ENCODE results near the gene MYO9A.

MYO9A gene

DNA sequence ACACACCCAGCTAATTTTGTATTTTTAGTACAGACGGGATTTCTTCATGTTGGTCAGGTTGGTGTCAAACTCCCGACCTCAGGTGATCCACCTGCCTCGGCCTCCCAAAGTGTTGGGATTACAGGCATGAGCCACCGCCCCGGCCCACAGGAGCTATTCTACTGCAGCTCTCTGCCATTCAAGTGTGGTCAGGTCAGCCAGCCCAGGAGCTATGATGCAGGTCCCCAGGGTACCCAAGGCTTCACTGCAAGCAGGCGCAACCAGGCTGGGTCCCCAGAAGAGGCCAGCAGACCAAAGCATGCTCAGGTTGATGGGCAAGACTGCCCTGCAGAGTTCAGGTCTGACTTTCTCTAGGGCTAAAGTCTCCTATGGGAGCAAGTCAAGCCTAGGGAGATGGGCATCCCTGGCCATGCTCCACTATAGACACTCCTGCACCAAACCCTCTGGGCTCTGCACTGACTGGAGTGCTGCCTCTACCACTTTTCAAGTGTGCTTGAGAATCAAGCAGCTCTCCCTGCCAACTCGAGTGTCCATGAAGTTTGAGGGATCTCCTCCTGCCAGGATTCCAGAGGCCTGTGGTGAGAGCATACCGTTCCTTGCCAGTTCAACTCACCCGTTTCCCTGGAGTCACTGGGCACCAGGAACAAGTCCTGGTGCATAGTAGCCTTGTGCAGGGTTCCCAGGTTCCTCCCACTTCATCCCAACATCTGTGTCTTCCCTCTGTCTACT, 30.9 kb downstream of the MYO9A start:
- Histone ChIP-seq H3K79me1 (ENCODE audit: low read length) (no peaks in the 10 kb centered on the region), H2AK5ac (ENCODE audit: low read length) (no peak overlapping the region), H2BK5ac (ENCODE audit: low read depth, low read length, poor library complexity) (no peak overlapping the region), H3K27ac (ENCODE audit: low read depth, low read length) (no peak overlapping the region), H3K79me2 (ENCODE audit: control insufficient read depth, insufficient read depth, low read length, poor library complexity) (no peaks in the 10 kb centered on the region), H4K12ac (ENCODE audit: low read depth, low read length) (no peak overlapping the region), H3K27me3 (ENCODE audit: insufficient read depth, low read length) (no peaks in the 10 kb centered on the region), H3K23ac (ENCODE audit: low read length) (no peak overlapping the region), H2AFZ (ENCODE audit: insufficient read depth, low read length, poor library complexity) (no peak overlapping the region), H3K18ac (ENCODE audit: low read length) (no peak overlapping the region), H2BK12ac (ENCODE audit: low read length) (no peak overlapping the region), H3K4me1 (ENCODE audit: control insufficient read depth in 1 of 2, insufficient read depth in 2 of 2, low read length in 2 of 2) (no peaks in the 10 kb centered on the region), H2BK120ac (ENCODE audit: insufficient read depth, low read length, poor library complexity) (no peak overlapping the region), H4K91ac (ENCODE audit: low read depth, low read length) (no peak overlapping the region), H4K8ac (ENCODE audit: low read depth, low read length) (no peak overlapping the region), H3K36me3 (ENCODE audit: control insufficient read depth in 1 of 2, insufficient read depth in 2 of 2, low read length in 2 of 2) (no peaks in the 10 kb centered on the region), H3K9ac (ENCODE audit: low read length) (no peak overlapping the region), H3K4me2 (ENCODE audit: low read length) (no peak overlapping the region), H3K9me3 (ENCODE audit: insufficient read depth, low read depth, low read length) (peaks cover 4% of the 10 kb centered on the region), H3K4ac (ENCODE audit: low read depth, low read length) (no peak overlapping the region), H3K14ac (ENCODE audit: low read length) (no peak overlapping the region), H3K4me3 (ENCODE audit: low read depth, low read length) (no peak overlapping the region)
- WGBS (ENCODE audit: extremely low coverage, insufficient coverage, insufficient read length) = no CpG with 5 or more reads among the region's 9 CpGs
- DNase-seq = no peak

DNA sequence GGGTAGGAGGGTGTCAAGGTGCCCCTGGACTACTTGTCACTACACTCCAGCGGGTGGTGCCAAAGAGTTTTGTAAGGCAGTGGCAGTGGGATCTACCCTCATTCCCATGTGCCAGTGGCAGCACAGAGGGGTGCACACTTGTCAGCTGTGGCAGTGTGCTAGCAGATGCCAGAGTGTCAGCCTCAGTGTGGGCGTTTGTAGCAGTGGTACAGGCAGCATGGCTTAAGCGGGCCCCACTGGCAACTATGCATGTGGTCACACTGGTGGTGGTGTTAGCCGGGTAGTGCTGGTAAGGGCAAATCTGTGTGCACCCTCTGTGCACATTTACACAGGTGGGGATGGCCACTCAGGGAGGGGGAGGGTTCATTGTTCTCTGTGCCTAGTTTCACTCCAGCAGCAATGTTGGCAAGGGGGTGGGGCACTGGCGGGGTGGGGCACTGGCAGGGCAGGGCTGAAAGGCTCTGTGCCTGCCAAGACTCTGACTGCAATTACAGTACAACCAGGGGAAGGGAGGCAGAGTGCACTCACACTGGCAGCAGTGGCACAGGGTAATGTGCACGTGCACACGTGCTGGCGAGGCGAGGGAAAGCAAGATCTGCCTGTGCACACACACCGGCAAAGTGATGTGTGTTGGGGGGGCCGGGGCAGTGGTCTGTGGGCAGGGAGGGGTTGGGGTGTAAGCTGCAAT, 31.8 kb downstream of the MYO9A start:
- no CpG with 5 or more reads among the region's 11 CpGs for WGBS (ENCODE audit: extremely low coverage, insufficient coverage, insufficient read length)
- Histone ChIP-seq H2BK12ac (ENCODE audit: low read length) (no peak overlapping the region), H4K8ac (ENCODE audit: low read depth, low read length) (no peak overlapping the region), H4K12ac (ENCODE audit: low read depth, low read length) (no peak overlapping the region), H3K4me2 (ENCODE audit: low read length) (no peak overlapping the region), H2AK5ac (ENCODE audit: low read length) (no peak overlapping the region), H3K14ac (ENCODE audit: low read length) (no peak overlapping the region), H3K18ac (ENCODE audit: low read length) (no peak overlapping the region), H3K36me3 (ENCODE audit: control insufficient read depth in 1 of 2, insufficient read depth in 2 of 2, low read length in 2 of 2) (no peaks in the 10 kb centered on the region), H3K27ac (ENCODE audit: low read depth, low read length) (no peak overlapping the region), H3K79me1 (ENCODE audit: low read length) (no peaks in the 10 kb centered on the region), H3K23ac (ENCODE audit: low read length) (no peak overlapping the region), H3K4me1 (ENCODE audit: control insufficient read depth in 1 of 2, insufficient read depth in 2 of 2, low read length in 2 of 2) (no peaks in the 10 kb centered on the region), H3K9me3 (ENCODE audit: insufficient read depth, low read depth, low read length) (peaks cover 4% of the 10 kb centered on the region), H3K4me3 (ENCODE audit: low read depth, low read length) (no peak overlapping the region), H3K4ac (ENCODE audit: low read depth, low read length) (no peak overlapping the region), H2BK120ac (ENCODE audit: insufficient read depth, low read length, poor library complexity) (no peak overlapping the region), H4K91ac (ENCODE audit: low read depth, low read length) (no peak overlapping the region), H2BK5ac (ENCODE audit: low read depth, low read length, poor library complexity) (no peak overlapping the region), H2AFZ (ENCODE audit: insufficient read depth, low read length, poor library complexity) (no peak overlapping the region), H3K79me2 (ENCODE audit: control insufficient read depth, insufficient read depth, low read length, poor library complexity) (no peaks in the 10 kb centered on the region), H3K9ac (ENCODE audit: low read length) (no peak overlapping the region), H3K27me3 (ENCODE audit: insufficient read depth, low read length) (no peaks in the 10 kb centered on the region)
- DNase-seq = no peak

DNA sequence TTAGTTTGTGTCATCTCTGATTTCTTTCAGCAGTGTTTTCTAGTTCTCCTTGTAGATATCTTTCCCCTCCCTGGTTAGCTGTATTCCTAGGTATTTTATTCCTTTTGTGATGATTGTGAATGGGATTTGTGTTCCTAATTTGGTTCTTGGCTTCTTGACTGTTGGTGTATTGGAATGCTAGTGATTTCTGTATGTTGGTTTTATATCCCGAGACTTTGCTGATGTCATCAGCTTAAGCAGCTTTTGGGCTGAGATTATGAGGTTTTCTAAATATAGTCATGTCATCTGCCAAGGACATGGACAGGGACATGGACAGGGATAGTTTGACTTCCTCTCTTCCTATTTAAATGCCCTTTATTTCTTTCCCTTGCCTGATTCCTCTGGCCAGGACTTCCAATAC, 35.8 kb downstream of the MYO9A start:
- Histone ChIP-seq H3K27ac (ENCODE audit: low read depth, low read length) (no peak overlapping the region), H3K9ac (ENCODE audit: low read length) (no peak overlapping the region), H3K27me3 (ENCODE audit: insufficient read depth, low read length) (no peaks in the 10 kb centered on the region), H3K79me1 (ENCODE audit: low read length) (no peaks in the 10 kb centered on the region), H2BK5ac (ENCODE audit: low read depth, low read length, poor library complexity) (no peak overlapping the region), H4K12ac (ENCODE audit: low read depth, low read length) (no peak overlapping the region), H3K4me3 (ENCODE audit: low read depth, low read length) (no peak overlapping the region), H3K14ac (ENCODE audit: low read length) (no peak overlapping the region), H4K8ac (ENCODE audit: low read depth, low read length) (no peak overlapping the region), H2BK12ac (ENCODE audit: low read length) (no peak overlapping the region), H3K4me2 (ENCODE audit: low read length) (no peak overlapping the region), H3K4me1 (ENCODE audit: control insufficient read depth in 1 of 2, insufficient read depth in 2 of 2, low read length in 2 of 2) (no peaks in the 10 kb centered on the region), H2BK120ac (ENCODE audit: insufficient read depth, low read length, poor library complexity) (no peak overlapping the region), H2AFZ (ENCODE audit: insufficient read depth, low read length, poor library complexity) (no peak overlapping the region), H3K18ac (ENCODE audit: low read length) (no peak overlapping the region), H4K91ac (ENCODE audit: low read depth, low read length) (no peak overlapping the region), H3K9me3 (ENCODE audit: insufficient read depth, low read depth, low read length) (peaks cover 2% of the 10 kb centered on the region), H3K79me2 (ENCODE audit: control insufficient read depth, insufficient read depth, low read length, poor library complexity) (no peaks in the 10 kb centered on the region), H3K36me3 (ENCODE audit: control insufficient read depth in 1 of 2, insufficient read depth in 2 of 2, low read length in 2 of 2) (no peaks in the 10 kb centered on the region), H3K4ac (ENCODE audit: low read depth, low read length) (no peak overlapping the region), H2AK5ac (ENCODE audit: low read length) (no peak overlapping the region), H3K23ac (ENCODE audit: low read length) (no peak overlapping the region)
- no peak for DNase-seq
- WGBS (ENCODE audit: extremely low coverage, insufficient coverage, insufficient read length) = no CpG with 5 or more reads among the region's 1 CpG

DNA sequence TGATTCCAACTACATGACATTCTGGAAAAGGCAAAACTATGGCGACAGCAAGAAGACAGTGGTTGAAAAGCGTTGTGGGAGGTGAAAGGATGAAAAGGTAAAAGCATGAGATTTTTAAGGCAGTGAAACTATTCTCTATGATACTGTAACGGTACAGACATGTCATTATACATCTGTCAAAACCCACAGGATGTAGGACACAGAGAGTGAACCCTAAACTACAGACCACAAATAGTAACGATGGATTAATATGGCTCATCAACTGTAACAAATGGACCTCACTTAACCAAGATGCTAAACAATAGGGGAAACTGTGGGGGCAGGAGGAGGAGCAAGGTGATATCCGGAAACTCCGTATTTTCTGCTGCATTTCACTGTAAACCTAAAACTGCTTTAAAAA, 39.1 kb downstream of the MYO9A start:
- Histone ChIP-seq H3K18ac (ENCODE audit: low read length) (no peak overlapping the region), H3K4me1 (ENCODE audit: control insufficient read depth in 1 of 2, insufficient read depth in 2 of 2, low read length in 2 of 2) (no peaks in the 10 kb centered on the region), H3K9ac (ENCODE audit: low read length) (no peak overlapping the region), H3K4ac (ENCODE audit: low read depth, low read length) (no peak overlapping the region), H3K23ac (ENCODE audit: low read length) (no peak overlapping the region), H3K4me3 (ENCODE audit: low read depth, low read length) (no peak overlapping the region), H3K36me3 (ENCODE audit: control insufficient read depth in 1 of 2, insufficient read depth in 2 of 2, low read length in 2 of 2) (no peaks in the 10 kb centered on the region), H2BK5ac (ENCODE audit: low read depth, low read length, poor library complexity) (no peak overlapping the region), H4K91ac (ENCODE audit: low read depth, low read length) (no peak overlapping the region), H2AFZ (ENCODE audit: insufficient read depth, low read length, poor library complexity) (no peak overlapping the region), H3K14ac (ENCODE audit: low read length) (no peak overlapping the region), H3K27ac (ENCODE audit: low read depth, low read length) (no peak overlapping the region), H2AK5ac (ENCODE audit: low read length) (no peak overlapping the region), H3K79me1 (ENCODE audit: low read length) (no peaks in the 10 kb centered on the region), H4K8ac (ENCODE audit: low read depth, low read length) (no peak overlapping the region), H3K4me2 (ENCODE audit: low read length) (no peak overlapping the region), H4K12ac (ENCODE audit: low read depth, low read length) (no peak overlapping the region), H2BK12ac (ENCODE audit: low read length) (no peak overlapping the region), H3K27me3 (ENCODE audit: insufficient read depth, low read length) (no peaks in the 10 kb centered on the region), H2BK120ac (ENCODE audit: insufficient read depth, low read length, poor library complexity) (no peak overlapping the region), H3K9me3 (ENCODE audit: insufficient read depth, low read depth, low read length) (no peaks in the 10 kb centered on the region), H3K79me2 (ENCODE audit: control insufficient read depth, insufficient read depth, low read length, poor library complexity) (no peaks in the 10 kb centered on the region)
- 100% methylated on average over 1 of the region's 6 CpGs for WGBS (ENCODE audit: extremely low coverage, insufficient coverage, insufficient read length)
- DNase-seq = no peak
